Endothelial cell (in vitro differentiated cells): ENCODE data around the gene COBLL1. TPM values are rescaled to one million over a fixed set of nuclear protein-coding genes. Genes with fewer than 3 reads are reported as not detected.

Source experiments
- DNase-seq: peaks from one replicate; pipeline ENCODE4 v3.0.0; 2021; ENCODE audit warnings: low spot score
- H3K27ac Mint-ChIP-seq: one replicate; pipeline ENCODE4 v1.8.0; 2021; ENCODE audit warnings: mixed read lengths, inconsistent platforms; ENCODE audit not compliant: unreplicated experiment
- H3K27me3 Mint-ChIP-seq: one replicate; pipeline ENCODE4 v1.8.0; 2021; ENCODE audit warnings: mild to moderate bottlenecking, moderate library complexity, mixed read lengths, inconsistent platforms; ENCODE audit not compliant: unreplicated experiment
- H3K36me3 Mint-ChIP-seq: one replicate; pipeline ENCODE4 v1.8.0; 2021; ENCODE audit warnings: mild to moderate bottlenecking, low read depth, mixed read lengths, inconsistent platforms; ENCODE audit not compliant: unreplicated experiment
- H3K4me1 Mint-ChIP-seq: one replicate; pipeline ENCODE4 v1.8.0; 2021; ENCODE audit warnings: mild to moderate bottlenecking, mixed read lengths, inconsistent platforms; ENCODE audit not compliant: unreplicated experiment
- H3K4me3 Mint-ChIP-seq: one replicate; pipeline ENCODE4 v1.8.0; 2021; ENCODE audit warnings: mild to moderate bottlenecking, mixed read lengths, inconsistent platforms; ENCODE audit not compliant: unreplicated experiment
- H3K9me3 Mint-ChIP-seq: one replicate; pipeline ENCODE4 v1.8.0; 2021; ENCODE audit warnings: mixed read lengths, inconsistent platforms; ENCODE audit not compliant: unreplicated experiment
- total RNA-seq: library from RNA; stranded (reverse); fragmentation: NEBNext Ultra II Directional; extraction: Animal tissue kit (Norgen Biotek cat#: 25700); gene quantifications from one replicate; pipeline ENCODE4 v1.2.1, GENCODE V29; 2021; ENCODE audit not compliant: unreplicated experiment
- TF ChIP-seq, protein P1 (sequence below): fragments of 200-600 bp; sonication (generic); IDR thresholded peaks from one replicate; pipeline ENCODE4 v1.5.0; 2021; ENCODE audit warnings: antibody characterized with exemption; ENCODE audit not compliant: unreplicated experiment

Gene COBLL1
- total RNA-seq, 1 donor from 2014 or later: 46.6 TPM

DNA sequence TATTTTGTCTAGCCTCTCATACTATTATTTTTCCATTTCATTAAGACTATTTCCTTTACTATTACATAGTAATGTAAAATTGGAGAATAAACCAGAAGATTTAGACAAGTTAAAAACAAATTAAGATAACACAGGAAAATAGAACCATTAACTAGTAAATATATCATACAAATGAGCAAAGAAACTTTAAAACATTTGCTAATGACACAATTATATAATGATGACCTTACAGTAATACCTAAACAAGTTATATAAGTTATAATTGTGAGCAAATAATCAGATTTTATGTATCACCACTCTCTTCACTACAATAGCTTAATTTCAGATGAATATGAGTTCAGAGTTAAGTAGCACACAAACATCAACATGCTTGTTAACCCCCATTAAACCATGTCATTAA is 147.8 kb downstream of the COBLL1 start:
- no peaks in the 10 kb centered on the region for H3K9me3 Mint-ChIP-seq
- peaks cover 23% of the 10 kb centered on the region for H3K4me1 Mint-ChIP-seq
- no peak overlapping the region for H3K27ac Mint-ChIP-seq
- no peak overlapping the region for H3K4me3 Mint-ChIP-seq
- H3K27me3 Mint-ChIP-seq: peaks cover 3% of the 10 kb centered on the region
- no peak for DNase-seq
- TF ChIP-seq, protein P1, sequence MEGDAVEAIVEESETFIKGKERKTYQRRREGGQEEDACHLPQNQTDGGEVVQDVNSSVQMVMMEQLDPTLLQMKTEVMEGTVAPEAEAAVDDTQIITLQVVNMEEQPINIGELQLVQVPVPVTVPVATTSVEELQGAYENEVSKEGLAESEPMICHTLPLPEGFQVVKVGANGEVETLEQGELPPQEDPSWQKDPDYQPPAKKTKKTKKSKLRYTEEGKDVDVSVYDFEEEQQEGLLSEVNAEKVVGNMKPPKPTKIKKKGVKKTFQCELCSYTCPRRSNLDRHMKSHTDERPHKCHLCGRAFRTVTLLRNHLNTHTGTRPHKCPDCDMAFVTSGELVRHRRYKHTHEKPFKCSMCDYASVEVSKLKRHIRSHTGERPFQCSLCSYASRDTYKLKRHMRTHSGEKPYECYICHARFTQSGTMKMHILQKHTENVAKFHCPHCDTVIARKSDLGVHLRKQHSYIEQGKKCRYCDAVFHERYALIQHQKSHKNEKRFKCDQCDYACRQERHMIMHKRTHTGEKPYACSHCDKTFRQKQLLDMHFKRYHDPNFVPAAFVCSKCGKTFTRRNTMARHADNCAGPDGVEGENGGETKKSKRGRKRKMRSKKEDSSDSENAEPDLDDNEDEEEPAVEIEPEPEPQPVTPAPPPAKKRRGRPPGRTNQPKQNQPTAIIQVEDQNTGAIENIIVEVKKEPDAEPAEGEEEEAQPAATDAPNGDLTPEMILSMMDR: no peak
- H3K36me3 Mint-ChIP-seq: peaks cover 27% of the 10 kb centered on the region

DNA sequence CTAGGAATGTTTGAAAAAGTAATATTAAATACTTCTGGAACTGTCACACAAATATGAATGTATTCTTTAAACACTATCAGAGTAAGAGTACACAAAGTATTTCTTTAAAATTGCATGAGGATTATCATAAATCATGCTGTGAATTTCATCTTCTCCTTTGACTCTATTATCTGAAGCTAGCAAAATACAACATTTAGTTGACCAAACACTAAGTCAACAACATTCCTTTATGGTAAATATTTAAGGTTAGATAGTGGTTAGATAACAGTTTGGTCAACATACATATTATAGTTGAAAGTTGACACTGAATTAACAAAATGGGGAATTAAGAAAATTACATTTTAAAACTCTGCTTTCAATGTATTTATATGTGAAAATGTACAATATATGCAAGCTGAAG is 148.2 kb downstream of the COBLL1 start:
- Mint-ChIP-seq H3K4me1 (peaks cover 23% of the 10 kb centered on the region), H3K27ac (no peak overlapping the region), H3K9me3 (no peaks in the 10 kb centered on the region), H3K36me3 (peaks cover 27% of the 10 kb centered on the region), H3K27me3 (peaks cover 3% of the 10 kb centered on the region), H3K4me3 (no peak overlapping the region)
- TF ChIP-seq, protein P1: no peak
- no peak for DNase-seq

DNA sequence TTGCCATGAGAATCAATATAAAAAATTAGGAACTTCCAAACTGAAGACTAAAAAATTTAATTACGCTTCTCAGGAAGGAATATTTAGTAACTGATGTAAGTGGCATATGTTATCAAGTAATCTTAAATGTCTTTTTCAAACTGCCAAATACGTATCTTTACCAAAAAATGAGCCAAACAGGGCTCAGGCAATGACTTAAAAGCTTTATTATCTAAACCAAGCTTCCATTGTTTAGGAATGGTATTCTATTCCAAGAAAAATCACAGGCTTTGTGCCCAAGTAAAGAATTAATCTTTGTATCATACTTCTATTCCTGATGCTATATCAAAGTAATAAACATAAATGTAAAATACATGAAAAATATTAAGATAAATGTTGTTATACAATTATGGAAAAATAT is 148.7 kb downstream of the COBLL1 start:
- no peak overlapping the region for H3K27ac Mint-ChIP-seq
- no peak overlapping the region for H3K4me3 Mint-ChIP-seq
- no peak for DNase-seq
- peaks cover 23% of the 10 kb centered on the region for H3K4me1 Mint-ChIP-seq
- H3K9me3 Mint-ChIP-seq: no peaks in the 10 kb centered on the region
- TF ChIP-seq, protein P1: no peak
- peaks cover 27% of the 10 kb centered on the region for H3K36me3 Mint-ChIP-seq
- peaks cover 3% of the 10 kb centered on the region for H3K27me3 Mint-ChIP-seq

DNA sequence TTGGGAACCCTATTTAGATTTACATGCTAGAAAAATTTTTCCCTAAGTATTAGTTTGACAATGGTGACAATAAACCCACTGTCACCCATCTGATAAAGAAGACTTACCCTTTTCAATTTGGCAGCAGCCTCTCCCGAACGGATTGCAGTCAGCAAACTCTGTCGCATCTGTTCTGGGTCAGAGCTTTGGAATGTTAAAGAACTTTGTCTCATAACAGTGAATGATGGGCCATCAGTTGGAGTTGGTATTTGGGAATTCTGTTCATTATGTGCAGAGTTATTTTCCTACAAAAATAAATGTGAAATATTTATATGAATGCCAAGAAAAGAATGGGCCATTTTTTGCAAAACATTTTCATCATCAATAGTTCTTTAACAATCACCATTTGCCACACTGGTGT is 149.5 kb downstream of the COBLL1 start:
- Mint-ChIP-seq H3K9me3 (no peaks in the 10 kb centered on the region), H3K36me3 (peaks cover 27% of the 10 kb centered on the region), H3K27ac (peak overlapping the region; percentile 77), H3K27me3 (peaks cover 3% of the 10 kb centered on the region), H3K4me1 (peaks cover 23% of the 10 kb centered on the region), H3K4me3 (no peak overlapping the region)
- TF ChIP-seq, protein P1: no peak
- DNase-seq: no peak

DNA sequence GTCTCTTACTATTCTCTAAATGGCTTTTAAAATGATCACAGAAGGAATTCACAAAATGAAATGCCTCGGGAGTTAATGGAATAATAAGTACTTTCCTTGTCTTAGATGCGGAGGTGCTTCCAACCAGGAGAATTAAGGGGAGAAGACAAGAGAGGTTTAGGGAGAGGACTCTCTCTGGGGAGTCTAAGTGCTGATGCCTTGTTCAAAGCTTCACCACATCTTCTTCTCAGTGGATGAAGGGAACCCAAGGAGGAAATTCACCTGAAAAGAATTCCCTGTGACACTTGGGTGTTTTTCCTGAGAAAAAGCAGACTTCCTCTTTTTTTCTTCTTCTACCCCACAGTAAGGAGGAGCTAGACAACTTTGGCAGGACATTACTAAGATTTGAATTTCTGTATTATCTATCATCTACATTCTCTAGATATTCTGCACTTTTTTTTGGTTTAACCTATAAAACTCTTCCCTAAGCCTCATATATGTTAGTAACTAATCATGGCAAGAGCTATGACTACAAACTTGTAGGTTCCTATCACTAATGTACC is 150.2 kb downstream of the COBLL1 start:
- H3K36me3 Mint-ChIP-seq: peaks cover 23% of the 10 kb centered on the region
- H3K27ac Mint-ChIP-seq: peak overlapping the region; percentile 77
- TF ChIP-seq, protein P1: no peak
- peaks cover 2% of the 10 kb centered on the region for H3K27me3 Mint-ChIP-seq
- H3K9me3 Mint-ChIP-seq: no peaks in the 10 kb centered on the region
- peaks cover 20% of the 10 kb centered on the region for H3K4me1 Mint-ChIP-seq
- DNase-seq: no peak
- H3K4me3 Mint-ChIP-seq: no peak overlapping the region
